ENCODE results near the gene DUSP23. TPM values are rescaled to one million over a fixed set of nuclear protein-coding genes. Genes with fewer than 3 reads are reported as not detected.

DUSP23 gene
- total and polyA plus RNA-seq, 10 of the 15 experiments (the other 5 are each of a cell fraction or from before 2014, with no cell fraction given), result 1.1 to 6.9 (median 4.1) TPM; not detected in 1

GRCh38 chr1:159783724-159784123 is 3.0 kb downstream of the DUSP23 start:
- Histone ChIP-seq H3K27me3 (replicated peaks in 1 of 2; ENCODE audit: control insufficient read depth in 2 of 2, insufficient read depth in 2 of 2, low read length in 1 of 2) (no peaks in the 10 kb centered on the region), H3K9ac (ENCODE audit: control insufficient read depth, insufficient read depth, low read length) (no peak overlapping the region), H3K79me2 (ENCODE audit: control insufficient read depth, insufficient read depth, low read length) (no peaks in the 10 kb centered on the region), H3K27ac (ENCODE audit: control insufficient read depth, insufficient read depth) (no peak overlapping the region), H3K4me1 (ENCODE audit: control insufficient read depth, insufficient read depth, low read length) (no peaks in the 10 kb centered on the region), H2AFZ (ENCODE audit: control insufficient read depth, low read depth, low read length) (no peak overlapping the region), H3K36me3 (ENCODE audit: control insufficient read depth in 2 of 2, insufficient read depth in 2 of 2, low read length in 1 of 2) (no peaks in the 10 kb centered on the region), H4K20me1 (ENCODE audit: control insufficient read depth, insufficient read depth) (no peaks in the 10 kb centered on the region), H3K4me3 (no peak overlapping the region), H3K9me3 (replicated peaks; ENCODE audit: control insufficient read depth, insufficient read depth, low read length) (no peaks in the 10 kb centered on the region), H3K4me2 (ENCODE audit: control insufficient read depth, insufficient read depth) (no peak overlapping the region)
- 82% methylated on average over 1 of the region's 1 CpG for WGBS (ENCODE audit: insufficient coverage, insufficient replicate concordance, low lambda C conversion rate, missing lambda C conversion rate)
- in situ Hi-C loops (cut with MboI), result no loop called here
- FAIRE-seq (no peak), DNase-seq (ENCODE audit: low read depth, low spot score) (no peak), ATAC-seq (no peak)
- RAD21 ChIA-PET (ENCODE audit: unreplicated experiment), result no interaction called here
- CTCF ChIA-PET, result interaction anchor here (0.8 to 4.0 kb wide), 3 partner anchors 15 to 224 kb away, joined by 3 to 17 read pairs (median 4); no protein-coding TSS in a partner anchor
- no TSS peak for BruUV-seq (replicated peaks)
- POLR2A ChIA-PET, result no interaction called here
- intact Hi-C loops (cut with micrococcal nuclease; ENCODE audit: unreplicated experiment), result loop anchor here (5.0 kb wide), 1 partner anchor 44 kb away; the partner anchor contains the start of gene SLAMF8
- SMC1A ChIA-PET (ENCODE audit: uncharacterized antibody, unreplicated experiment), result interaction anchor here (1.1 kb wide), 1 partner anchor 105 kb away, joined by 3 read pairs; no protein-coding TSS in a partner anchor
- no peak for TF ChIP-seq CBX5 (IDR thresholded peaks at IDR 0.05; ENCODE audit: low read depth)
- TF ChIP-seq EGR1 (IDR thresholded peaks at IDR 0.05; ENCODE audit: borderline replicate concordance in 1 of 2, low read depth in 2 of 2, low read length in 2 of 2), result no peak

GRCh38 chr1:159786465-159786864 is 5.7 kb downstream of the DUSP23 start:
- DNase-seq (ENCODE audit: low read depth, low spot score) (no peak), FAIRE-seq (no peak), ATAC-seq (no peak)
- in situ Hi-C loops (cut with MboI) (no loop called here), intact Hi-C loops (cut with micrococcal nuclease; ENCODE audit: unreplicated experiment) (no loop called here)
- no TSS peak for BruUV-seq (replicated peaks)
- ChIA-PET RAD21 (ENCODE audit: unreplicated experiment) (no interaction called here), CTCF (interaction anchor here (1.6 kb wide), 1 partner anchor 12 kb away, joined by 11 read pairs; no protein-coding TSS in a partner anchor), SMC1A (ENCODE audit: uncharacterized antibody, unreplicated experiment) (interaction anchor here (0.6 kb wide), 1 partner anchor 326 kb away, joined by 3 read pairs; no protein-coding TSS in a partner anchor), POLR2A (no interaction called here)
- WGBS (ENCODE audit: insufficient coverage, insufficient replicate concordance, low lambda C conversion rate, missing lambda C conversion rate), result 11% methylated on average over 3 of the region's 3 CpGs
- Histone ChIP-seq H3K4me3 (no peak overlapping the region), H3K27ac (ENCODE audit: control insufficient read depth, insufficient read depth) (no peak overlapping the region), H3K9me3 (replicated peaks; ENCODE audit: control insufficient read depth, insufficient read depth, low read length) (no peaks in the 10 kb centered on the region), H3K36me3 (ENCODE audit: control insufficient read depth in 2 of 2, insufficient read depth in 2 of 2, low read length in 1 of 2) (no peaks in the 10 kb centered on the region), H4K20me1 (ENCODE audit: control insufficient read depth, insufficient read depth) (no peaks in the 10 kb centered on the region), H2AFZ (ENCODE audit: control insufficient read depth, low read depth, low read length) (no peak overlapping the region), H3K27me3 (replicated peaks in 1 of 2; ENCODE audit: control insufficient read depth in 2 of 2, insufficient read depth in 2 of 2, low read length in 1 of 2) (no peaks in the 10 kb centered on the region), H3K79me2 (ENCODE audit: control insufficient read depth, insufficient read depth, low read length) (no peaks in the 10 kb centered on the region), H3K4me1 (ENCODE audit: control insufficient read depth, insufficient read depth, low read length) (no peaks in the 10 kb centered on the region), H3K4me2 (ENCODE audit: control insufficient read depth, insufficient read depth) (no peak overlapping the region), H3K9ac (ENCODE audit: control insufficient read depth, insufficient read depth, low read length) (no peak overlapping the region)
- TF ChIP-seq SMAD1 (IDR thresholded peaks at IDR 0.05; ENCODE audit: low read depth, partially characterized antibody) (no peak), ZBTB33 (IDR thresholded peaks at IDR 0.05) (no peak), POLR2A (IDR thresholded peaks at IDR 0.05; ENCODE audit: low read depth, low read length) (no peak), MYC (IDR thresholded peaks at IDR 0.05; ENCODE audit: insufficient read depth, insufficient read length, insufficient replicate concordance, low read length, severe bottlenecking) (no peak), ZNF207 (IDR thresholded peaks at IDR 0.05; ENCODE audit: borderline replicate concordance) (no peak), BACH1 (IDR thresholded peaks at IDR 0.05; ENCODE audit: borderline replicate concordance) (no peak), LARP7 (IDR thresholded peaks at IDR 0.05) (no peak), SUPT20H (IDR thresholded peaks at IDR 0.05; ENCODE audit: borderline replicate concordance, control insufficient read depth, low read depth, low read length) (no peak), STAT3 (IDR thresholded peaks at IDR 0.05; ENCODE audit: low read depth, low read length) (no peak), BCL11A (IDR thresholded peaks at IDR 0.05; ENCODE audit: low read depth, low read length) (no peak), GABPA (IDR thresholded peaks at IDR 0.05; ENCODE audit: low read depth) (no peak), RELB (IDR thresholded peaks at IDR 0.05; ENCODE audit: low read depth) (no peak)

Data from GM12878 (cell line).